Measurements from ENCODE around the gene ZNF576. TPM values are rescaled to one million over a fixed set of nuclear protein-coding genes. Genes with fewer than 3 reads are reported as not detected.

Gene ZNF576
- total and polyA plus RNA-seq, 9 of the 15 experiments (the other 6 are each of a cell fraction or from before 2014, with no cell fraction given) = 6.8 to 18.2 (median 12.2) TPM

DNA sequence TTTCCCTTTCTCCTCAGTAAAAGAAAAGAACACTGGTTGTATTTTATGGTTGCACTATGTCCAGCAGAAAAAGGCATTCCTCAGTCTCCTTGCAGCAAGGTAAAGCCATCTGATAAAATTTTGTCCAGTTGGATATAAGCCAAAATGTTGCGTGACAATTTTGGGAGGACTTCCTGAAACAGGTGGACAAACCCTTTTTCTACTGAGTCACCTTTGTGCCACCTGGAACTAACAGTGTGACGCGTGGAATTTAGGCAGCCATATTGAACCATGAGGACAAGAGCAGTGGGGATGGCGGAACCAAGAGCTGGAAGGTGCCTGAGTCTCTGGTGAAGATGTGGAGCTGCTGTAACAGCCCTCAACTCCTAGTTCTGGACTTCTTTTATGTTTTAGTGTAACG lies 35.1 kb downstream of the ZNF576 start (continued):
- TF ChIP-seq, protein P1, sequence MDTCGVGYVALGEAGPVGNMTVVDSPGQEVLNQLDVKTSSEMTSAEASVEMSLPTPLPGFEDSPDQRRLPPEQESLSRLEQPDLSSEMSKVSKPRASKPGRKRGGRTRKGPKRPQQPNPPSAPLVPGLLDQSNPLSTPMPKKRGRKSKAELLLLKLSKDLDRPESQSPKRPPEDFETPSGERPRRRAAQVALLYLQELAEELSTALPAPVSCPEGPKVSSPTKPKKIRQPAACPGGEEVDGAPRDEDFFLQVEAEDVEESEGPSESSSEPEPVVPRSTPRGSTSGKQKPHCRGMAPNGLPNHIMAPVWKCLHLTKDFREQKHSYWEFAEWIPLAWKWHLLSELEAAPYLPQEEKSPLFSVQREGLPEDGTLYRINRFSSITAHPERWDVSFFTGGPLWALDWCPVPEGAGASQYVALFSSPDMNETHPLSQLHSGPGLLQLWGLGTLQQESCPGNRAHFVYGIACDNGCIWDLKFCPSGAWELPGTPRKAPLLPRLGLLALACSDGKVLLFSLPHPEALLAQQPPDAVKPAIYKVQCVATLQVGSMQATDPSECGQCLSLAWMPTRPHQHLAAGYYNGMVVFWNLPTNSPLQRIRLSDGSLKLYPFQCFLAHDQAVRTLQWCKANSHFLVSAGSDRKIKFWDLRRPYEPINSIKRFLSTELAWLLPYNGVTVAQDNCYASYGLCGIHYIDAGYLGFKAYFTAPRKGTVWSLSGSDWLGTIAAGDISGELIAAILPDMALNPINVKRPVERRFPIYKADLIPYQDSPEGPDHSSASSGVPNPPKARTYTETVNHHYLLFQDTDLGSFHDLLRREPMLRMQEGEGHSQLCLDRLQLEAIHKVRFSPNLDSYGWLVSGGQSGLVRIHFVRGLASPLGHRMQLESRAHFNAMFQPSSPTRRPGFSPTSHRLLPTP (IDR thresholded peaks at IDR 0.05; ENCODE audit: borderline replicate concordance, extremely low read depth, insufficient read length) = no peak
- TF ChIP-seq BCOR (IDR thresholded peaks at IDR 0.05) (peak; percentile 28; the same call in 1 of the 2 replicates), PTRF (tag; IDR thresholded peaks at IDR 0.05) (no peak), YY1 (IDR thresholded peaks at IDR 0.05; ENCODE audit: borderline replicate concordance in 1 of 3, control insufficient read depth in 1 of 3, extremely low read depth in 1 of 3, insufficient read depth in 3 of 3, insufficient read length in 1 of 3, insufficient replicate concordance in 2 of 3, low read depth in 1 of 3, low read length in 2 of 3) (peak in 1 of 3 experiments; percentile 69), MTF1 (CRISPR knock-in tag; IDR thresholded peaks at IDR 0.05; ENCODE audit: borderline replicate concordance) (no peak), GABPB2 (CRISPR knock-in tag; conservative IDR thresholded peaks at IDR 0.05) (no peak), L3MBTL2 (IDR thresholded peaks at IDR 0.05) (peak; percentile 66)
- TF ChIP-seq, protein P2, sequence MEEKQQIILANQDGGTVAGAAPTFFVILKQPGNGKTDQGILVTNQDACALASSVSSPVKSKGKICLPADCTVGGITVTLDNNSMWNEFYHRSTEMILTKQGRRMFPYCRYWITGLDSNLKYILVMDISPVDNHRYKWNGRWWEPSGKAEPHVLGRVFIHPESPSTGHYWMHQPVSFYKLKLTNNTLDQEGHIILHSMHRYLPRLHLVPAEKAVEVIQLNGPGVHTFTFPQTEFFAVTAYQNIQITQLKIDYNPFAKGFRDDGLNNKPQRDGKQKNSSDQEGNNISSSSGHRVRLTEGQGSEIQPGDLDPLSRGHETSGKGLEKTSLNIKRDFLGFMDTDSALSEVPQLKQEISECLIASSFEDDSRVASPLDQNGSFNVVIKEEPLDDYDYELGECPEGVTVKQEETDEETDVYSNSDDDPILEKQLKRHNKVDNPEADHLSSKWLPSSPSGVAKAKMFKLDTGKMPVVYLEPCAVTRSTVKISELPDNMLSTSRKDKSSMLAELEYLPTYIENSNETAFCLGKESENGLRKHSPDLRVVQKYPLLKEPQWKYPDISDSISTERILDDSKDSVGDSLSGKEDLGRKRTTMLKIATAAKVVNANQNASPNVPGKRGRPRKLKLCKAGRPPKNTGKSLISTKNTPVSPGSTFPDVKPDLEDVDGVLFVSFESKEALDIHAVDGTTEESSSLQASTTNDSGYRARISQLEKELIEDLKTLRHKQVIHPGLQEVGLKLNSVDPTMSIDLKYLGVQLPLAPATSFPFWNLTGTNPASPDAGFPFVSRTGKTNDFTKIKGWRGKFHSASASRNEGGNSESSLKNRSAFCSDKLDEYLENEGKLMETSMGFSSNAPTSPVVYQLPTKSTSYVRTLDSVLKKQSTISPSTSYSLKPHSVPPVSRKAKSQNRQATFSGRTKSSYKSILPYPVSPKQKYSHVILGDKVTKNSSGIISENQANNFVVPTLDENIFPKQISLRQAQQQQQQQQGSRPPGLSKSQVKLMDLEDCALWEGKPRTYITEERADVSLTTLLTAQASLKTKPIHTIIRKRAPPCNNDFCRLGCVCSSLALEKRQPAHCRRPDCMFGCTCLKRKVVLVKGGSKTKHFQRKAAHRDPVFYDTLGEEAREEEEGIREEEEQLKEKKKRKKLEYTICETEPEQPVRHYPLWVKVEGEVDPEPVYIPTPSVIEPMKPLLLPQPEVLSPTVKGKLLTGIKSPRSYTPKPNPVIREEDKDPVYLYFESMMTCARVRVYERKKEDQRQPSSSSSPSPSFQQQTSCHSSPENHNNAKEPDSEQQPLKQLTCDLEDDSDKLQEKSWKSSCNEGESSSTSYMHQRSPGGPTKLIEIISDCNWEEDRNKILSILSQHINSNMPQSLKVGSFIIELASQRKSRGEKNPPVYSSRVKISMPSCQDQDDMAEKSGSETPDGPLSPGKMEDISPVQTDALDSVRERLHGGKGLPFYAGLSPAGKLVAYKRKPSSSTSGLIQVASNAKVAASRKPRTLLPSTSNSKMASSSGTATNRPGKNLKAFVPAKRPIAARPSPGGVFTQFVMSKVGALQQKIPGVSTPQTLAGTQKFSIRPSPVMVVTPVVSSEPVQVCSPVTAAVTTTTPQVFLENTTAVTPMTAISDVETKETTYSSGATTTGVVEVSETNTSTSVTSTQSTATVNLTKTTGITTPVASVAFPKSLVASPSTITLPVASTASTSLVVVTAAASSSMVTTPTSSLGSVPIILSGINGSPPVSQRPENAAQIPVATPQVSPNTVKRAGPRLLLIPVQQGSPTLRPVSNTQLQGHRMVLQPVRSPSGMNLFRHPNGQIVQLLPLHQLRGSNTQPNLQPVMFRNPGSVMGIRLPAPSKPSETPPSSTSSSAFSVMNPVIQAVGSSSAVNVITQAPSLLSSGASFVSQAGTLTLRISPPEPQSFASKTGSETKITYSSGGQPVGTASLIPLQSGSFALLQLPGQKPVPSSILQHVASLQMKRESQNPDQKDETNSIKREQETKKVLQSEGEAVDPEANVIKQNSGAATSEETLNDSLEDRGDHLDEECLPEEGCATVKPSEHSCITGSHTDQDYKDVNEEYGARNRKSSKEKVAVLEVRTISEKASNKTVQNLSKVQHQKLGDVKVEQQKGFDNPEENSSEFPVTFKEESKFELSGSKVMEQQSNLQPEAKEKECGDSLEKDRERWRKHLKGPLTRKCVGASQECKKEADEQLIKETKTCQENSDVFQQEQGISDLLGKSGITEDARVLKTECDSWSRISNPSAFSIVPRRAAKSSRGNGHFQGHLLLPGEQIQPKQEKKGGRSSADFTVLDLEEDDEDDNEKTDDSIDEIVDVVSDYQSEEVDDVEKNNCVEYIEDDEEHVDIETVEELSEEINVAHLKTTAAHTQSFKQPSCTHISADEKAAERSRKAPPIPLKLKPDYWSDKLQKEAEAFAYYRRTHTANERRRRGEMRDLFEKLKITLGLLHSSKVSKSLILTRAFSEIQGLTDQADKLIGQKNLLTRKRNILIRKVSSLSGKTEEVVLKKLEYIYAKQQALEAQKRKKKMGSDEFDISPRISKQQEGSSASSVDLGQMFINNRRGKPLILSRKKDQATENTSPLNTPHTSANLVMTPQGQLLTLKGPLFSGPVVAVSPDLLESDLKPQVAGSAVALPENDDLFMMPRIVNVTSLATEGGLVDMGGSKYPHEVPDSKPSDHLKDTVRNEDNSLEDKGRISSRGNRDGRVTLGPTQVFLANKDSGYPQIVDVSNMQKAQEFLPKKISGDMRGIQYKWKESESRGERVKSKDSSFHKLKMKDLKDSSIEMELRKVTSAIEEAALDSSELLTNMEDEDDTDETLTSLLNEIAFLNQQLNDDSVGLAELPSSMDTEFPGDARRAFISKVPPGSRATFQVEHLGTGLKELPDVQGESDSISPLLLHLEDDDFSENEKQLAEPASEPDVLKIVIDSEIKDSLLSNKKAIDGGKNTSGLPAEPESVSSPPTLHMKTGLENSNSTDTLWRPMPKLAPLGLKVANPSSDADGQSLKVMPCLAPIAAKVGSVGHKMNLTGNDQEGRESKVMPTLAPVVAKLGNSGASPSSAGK (IDR thresholded peaks at IDR 0.05) = peak; percentile 47
- TF ChIP-seq, protein P3, sequence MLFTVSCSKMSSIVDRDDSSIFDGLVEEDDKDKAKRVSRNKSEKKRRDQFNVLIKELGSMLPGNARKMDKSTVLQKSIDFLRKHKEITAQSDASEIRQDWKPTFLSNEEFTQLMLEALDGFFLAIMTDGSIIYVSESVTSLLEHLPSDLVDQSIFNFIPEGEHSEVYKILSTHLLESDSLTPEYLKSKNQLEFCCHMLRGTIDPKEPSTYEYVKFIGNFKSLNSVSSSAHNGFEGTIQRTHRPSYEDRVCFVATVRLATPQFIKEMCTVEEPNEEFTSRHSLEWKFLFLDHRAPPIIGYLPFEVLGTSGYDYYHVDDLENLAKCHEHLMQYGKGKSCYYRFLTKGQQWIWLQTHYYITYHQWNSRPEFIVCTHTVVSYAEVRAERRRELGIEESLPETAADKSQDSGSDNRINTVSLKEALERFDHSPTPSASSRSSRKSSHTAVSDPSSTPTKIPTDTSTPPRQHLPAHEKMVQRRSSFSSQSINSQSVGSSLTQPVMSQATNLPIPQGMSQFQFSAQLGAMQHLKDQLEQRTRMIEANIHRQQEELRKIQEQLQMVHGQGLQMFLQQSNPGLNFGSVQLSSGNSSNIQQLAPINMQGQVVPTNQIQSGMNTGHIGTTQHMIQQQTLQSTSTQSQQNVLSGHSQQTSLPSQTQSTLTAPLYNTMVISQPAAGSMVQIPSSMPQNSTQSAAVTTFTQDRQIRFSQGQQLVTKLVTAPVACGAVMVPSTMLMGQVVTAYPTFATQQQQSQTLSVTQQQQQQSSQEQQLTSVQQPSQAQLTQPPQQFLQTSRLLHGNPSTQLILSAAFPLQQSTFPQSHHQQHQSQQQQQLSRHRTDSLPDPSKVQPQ (CRISPR knock-in tag; IDR thresholded peaks at IDR 0.05; ENCODE audit: borderline replicate concordance) = no peak
